ENCODE data around the gene CEP135. TPM values are rescaled to one million over a fixed set of nuclear protein-coding genes. Genes with fewer than 3 reads are reported as not detected.

CEP135 gene
- total and polyA plus RNA-seq, 7 experiments from 2014 or later: 8.9 to 38.8 (median 20.7) TPM

DNA sequence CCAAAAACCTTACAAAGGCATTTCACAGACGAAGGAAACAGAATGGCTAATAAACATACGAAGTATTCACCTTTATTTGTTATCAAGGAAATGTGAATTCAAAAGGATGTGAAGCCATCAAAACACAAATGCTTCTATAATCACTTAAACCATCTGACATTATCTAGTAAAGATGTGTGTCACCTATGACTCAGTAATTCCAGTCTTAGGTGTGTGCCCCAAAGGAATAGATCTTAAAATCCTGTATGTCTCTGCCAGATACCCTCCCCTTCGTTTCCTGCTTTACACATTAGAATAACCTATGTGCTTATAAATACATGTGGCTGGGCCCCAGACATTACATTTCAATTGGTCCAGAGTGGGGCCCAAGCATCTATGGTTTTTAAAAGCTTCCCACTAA lies 41.8 kb upstream of the CEP135 start:
- DNase-seq (peak in 1 of 9 donors; percentile 6), ATAC-seq (no peak)
- no peaks in the 10 kb centered on the region for H3K9me3 Mint-ChIP-seq
- Histone ChIP-seq H3K27ac (ENCODE audit: low read depth, low read length) (no peak overlapping the region), H3K9me3 (ENCODE audit: control insufficient read depth in 2 of 3, low read length in 3 of 3) (no peaks in the 10 kb centered on the region), H3K27me3 (ENCODE audit: control insufficient read depth in 2 of 2, insufficient read depth in 2 of 2, low read length in 2 of 2) (no peaks in the 10 kb centered on the region), H3K4me3 (ENCODE audit: low read length) (no peak overlapping the region), H3K4me1 (ENCODE audit: control insufficient read depth in 2 of 2, insufficient read depth in 2 of 2, low read length in 2 of 2) (no peaks in the 10 kb centered on the region), H3K36me3 (ENCODE audit: control insufficient read depth in 2 of 3, insufficient read depth in 3 of 3, low read length in 3 of 3) (no peaks in the 10 kb centered on the region)
- ChIA-PET CTCF (interaction anchor here (0.6 kb wide), 1 partner anchor 42 kb away, joined by 4 read pairs; the partner anchor contains the start of gene CEP135), POLR2A (no interaction called here)
- H3K27me3 Mint-ChIP-seq: no peaks in the 10 kb centered on the region
- peak overlapping the region in 9 of 10 donors; percentile 6 to 69 (median 52) for H3K4me3 Mint-ChIP-seq
- intact Hi-C loops (cut with micrococcal nuclease): loop anchor here (1.0 to 2.0 kb wide), 2 partner anchors 14 to 41 kb away; partner anchors contain the start of gene CEP135 (in 2 of the 2)
- H3K27ac Mint-ChIP-seq: peak overlapping the region in 8 of 9 donors; percentile 14 to 82 (median 62)
- H3K36me3 Mint-ChIP-seq: peaks cover 3 to 34% (median 27%) of the 10 kb centered on the region in 5 donors
- H3K4me1 Mint-ChIP-seq: peaks cover 11 to 31% (median 25%) of the 10 kb centered on the region in 7 donors

DNA sequence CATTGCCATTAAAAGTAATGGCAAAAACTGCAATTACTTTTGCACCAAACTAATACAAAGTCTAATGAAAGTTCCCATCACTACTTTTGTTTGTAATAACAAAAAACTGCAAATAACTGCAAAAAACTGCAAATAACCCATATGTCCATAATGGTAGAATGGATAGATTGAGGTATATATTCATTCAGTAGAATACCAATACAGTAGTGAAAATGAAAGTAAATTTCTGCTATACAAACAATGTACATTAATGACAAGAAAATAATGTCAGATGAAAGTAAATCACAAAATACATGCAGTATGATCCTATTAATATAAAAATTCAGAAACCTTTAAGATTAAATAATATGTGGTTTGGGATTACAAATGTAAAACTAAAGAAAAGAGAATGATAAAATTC lies 41.3 kb upstream of the CEP135 start:
- no peak overlapping the region for H3K27ac ChIP-seq (ENCODE audit: low read depth, low read length)
- no peak for ATAC-seq
- H3K27me3 ChIP-seq (ENCODE audit: control insufficient read depth in 2 of 2, insufficient read depth in 2 of 2, low read length in 2 of 2): no peaks in the 10 kb centered on the region
- Mint-ChIP-seq H3K27me3 (no peaks in the 10 kb centered on the region), H3K27ac (peak overlapping the region in 8 of 9 donors; percentile 2 to 82 (median 65)), H3K4me1 (peaks cover 11 to 26% (median 20%) of the 10 kb centered on the region in 7 donors), H3K36me3 (peaks cover 3 to 29% (median 23%) of the 10 kb centered on the region in 5 donors), H3K4me3 (peak overlapping the region; percentile 6 to 69 (median 52)), H3K9me3 (no peaks in the 10 kb centered on the region)
- H3K4me3 ChIP-seq (ENCODE audit: low read length): no peak overlapping the region
- DNase-seq: no peak
- intact Hi-C loops (cut with micrococcal nuclease): loop anchor here (1.0 to 2.0 kb wide), 2 partner anchors 15 to 41 kb away; partner anchors contain the start of gene CEP135 (in 2 of the 2)
- POLR2A ChIA-PET: interaction anchor here (0.6 kb wide), 1 partner anchor 39 kb away, joined by 4 read pairs; no protein-coding TSS in a partner anchor
- CTCF ChIA-PET: no interaction called here
- no peaks in the 10 kb centered on the region for H3K4me1 ChIP-seq (ENCODE audit: control insufficient read depth in 2 of 2, insufficient read depth in 2 of 2, low read length in 2 of 2)
- H3K36me3 ChIP-seq (ENCODE audit: control insufficient read depth in 2 of 3, insufficient read depth in 3 of 3, low read length in 3 of 3): no peaks in the 10 kb centered on the region
- H3K9me3 ChIP-seq (ENCODE audit: control insufficient read depth in 2 of 3, low read length in 3 of 3): no peaks in the 10 kb centered on the region

DNA sequence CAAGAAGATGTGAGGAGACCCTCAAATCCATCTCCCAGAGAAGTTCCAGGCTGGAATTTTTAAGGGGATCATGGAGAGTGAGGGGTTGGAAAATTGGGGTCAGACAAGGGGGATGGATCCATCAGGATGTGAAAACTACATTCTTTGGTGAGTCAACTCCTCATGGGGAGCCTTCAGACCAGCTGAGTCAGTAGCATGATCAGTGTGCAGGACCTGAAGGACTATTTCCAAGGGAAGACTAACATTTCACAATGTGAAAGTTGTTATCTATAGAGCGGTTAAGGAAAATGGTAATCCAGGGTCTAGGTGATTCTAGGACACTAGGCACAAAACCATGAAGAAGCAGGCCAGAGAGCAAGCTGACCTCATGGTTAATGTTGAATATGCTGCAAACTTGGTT lies 38.6 kb upstream of the CEP135 start:
- ATAC-seq (no peak), DNase-seq (no peak)
- no peaks in the 10 kb centered on the region for H3K4me1 ChIP-seq (ENCODE audit: control insufficient read depth in 2 of 2, insufficient read depth in 2 of 2, low read length in 2 of 2)
- Mint-ChIP-seq H3K27ac (no peak overlapping the region), H3K4me1 (peaks cover 7 to 24% (median 18%) of the 10 kb centered on the region in 7 donors), H3K27me3 (no peaks in the 10 kb centered on the region), H3K36me3 (peaks cover 0 to 19% (median 8%) of the 10 kb centered on the region in 5 donors), H3K4me3 (no peak overlapping the region), H3K9me3 (peaks cover 0 to 4% (median 0%) of the 10 kb centered on the region in 11 donors)
- no peak overlapping the region for H3K4me3 ChIP-seq (ENCODE audit: low read length)
- no peak overlapping the region for H3K27ac ChIP-seq (ENCODE audit: low read depth, low read length)
- H3K27me3 ChIP-seq (ENCODE audit: control insufficient read depth in 2 of 2, insufficient read depth in 2 of 2, low read length in 2 of 2): no peaks in the 10 kb centered on the region
- intact Hi-C loops (cut with micrococcal nuclease): no loop called here
- H3K36me3 ChIP-seq (ENCODE audit: control insufficient read depth in 2 of 3, insufficient read depth in 3 of 3, low read length in 3 of 3): no peaks in the 10 kb centered on the region
- H3K9me3 ChIP-seq (ENCODE audit: control insufficient read depth in 2 of 3, low read length in 3 of 3): no peaks in the 10 kb centered on the region
- CTCF ChIA-PET: no interaction called here
- POLR2A ChIA-PET: no interaction called here

DNA sequence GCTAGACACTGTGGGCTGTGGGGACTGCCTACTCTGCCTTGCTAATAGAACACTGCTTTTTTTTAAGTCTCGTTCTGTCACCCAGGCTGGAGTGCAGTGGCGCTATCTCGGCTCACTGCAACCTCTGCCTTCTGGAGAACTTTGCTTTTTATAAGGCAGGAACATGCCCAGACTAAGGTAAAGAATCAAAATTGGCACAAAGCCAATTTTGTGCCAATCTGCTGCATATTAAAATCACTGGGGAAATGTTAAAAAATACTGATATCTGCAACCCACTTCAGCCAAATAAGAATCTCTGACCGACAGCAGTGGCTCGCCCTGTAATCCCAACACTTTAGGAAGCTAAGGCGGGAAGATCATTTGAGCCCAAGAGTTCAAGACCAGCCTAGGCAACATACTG lies 36.5 kb upstream of the CEP135 start:
- no peaks in the 10 kb centered on the region for H3K36me3 ChIP-seq (ENCODE audit: control insufficient read depth in 2 of 3, insufficient read depth in 3 of 3, low read length in 3 of 3)
- POLR2A ChIA-PET: no interaction called here
- no peaks in the 10 kb centered on the region for H3K4me1 ChIP-seq (ENCODE audit: control insufficient read depth in 2 of 2, insufficient read depth in 2 of 2, low read length in 2 of 2)
- DNase-seq (no peak), ATAC-seq (no peak)
- H3K27ac ChIP-seq (ENCODE audit: low read depth, low read length): no peak overlapping the region
- H3K4me1 Mint-ChIP-seq: peaks cover 3 to 7% (median 5%) of the 10 kb centered on the region in 7 donors
- no peaks in the 10 kb centered on the region for H3K27me3 ChIP-seq (ENCODE audit: control insufficient read depth in 2 of 2, insufficient read depth in 2 of 2, low read length in 2 of 2)
- intact Hi-C loops (cut with micrococcal nuclease): no loop called here
- H3K9me3 ChIP-seq (ENCODE audit: control insufficient read depth in 2 of 3, low read length in 3 of 3): no peaks in the 10 kb centered on the region
- no peak overlapping the region for H3K27ac Mint-ChIP-seq
- no peak overlapping the region for H3K4me3 Mint-ChIP-seq
- no peak overlapping the region for H3K4me3 ChIP-seq (ENCODE audit: low read length)
- H3K9me3 Mint-ChIP-seq: peaks cover 0 to 4% (median 0%) of the 10 kb centered on the region in 11 donors
- no peaks in the 10 kb centered on the region for H3K27me3 Mint-ChIP-seq
- CTCF ChIA-PET: no interaction called here
- peaks cover 0 to 9% (median 3%) of the 10 kb centered on the region in 5 donors for H3K36me3 Mint-ChIP-seq

DNA sequence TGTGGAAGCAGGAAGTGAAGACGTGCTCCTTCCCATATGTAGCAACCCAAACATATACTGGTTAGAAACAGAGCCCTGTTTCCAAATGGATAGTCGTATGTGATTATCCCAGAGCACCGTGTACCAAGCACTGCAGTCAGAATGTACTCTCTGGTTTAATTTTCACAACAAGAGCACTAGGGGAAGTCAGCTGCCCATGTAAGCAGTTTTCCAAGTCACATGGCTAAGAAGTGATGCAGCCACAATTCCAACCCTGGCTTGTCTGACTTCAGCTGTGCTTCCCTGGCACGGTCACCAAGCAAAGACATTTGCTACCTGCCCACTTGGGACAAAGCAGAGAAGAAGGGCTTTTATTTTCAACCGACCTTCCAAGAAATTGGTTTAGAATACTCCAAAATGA lies 28.2 kb upstream of the CEP135 start:
- no peaks in the 10 kb centered on the region for H3K27me3 Mint-ChIP-seq
- ATAC-seq (no peak), DNase-seq (no peak)
- no peaks in the 10 kb centered on the region for H3K27me3 ChIP-seq (ENCODE audit: control insufficient read depth in 2 of 2, insufficient read depth in 2 of 2, low read length in 2 of 2)
- H3K9me3 ChIP-seq (ENCODE audit: control insufficient read depth in 2 of 3, low read length in 3 of 3): no peaks in the 10 kb centered on the region
- H3K36me3 Mint-ChIP-seq: peaks cover 0 to 14% (median 1%) of the 10 kb centered on the region in 5 donors
- H3K4me3 ChIP-seq (ENCODE audit: low read length): no peak overlapping the region
- no peaks in the 10 kb centered on the region for H3K4me1 Mint-ChIP-seq
- H3K36me3 ChIP-seq (ENCODE audit: control insufficient read depth in 2 of 3, insufficient read depth in 3 of 3, low read length in 3 of 3): no peaks in the 10 kb centered on the region
- H3K27ac ChIP-seq (ENCODE audit: low read depth, low read length): no peak overlapping the region
- peaks cover 0 to 6% (median 0%) of the 10 kb centered on the region in 11 donors for H3K9me3 Mint-ChIP-seq
- H3K27ac Mint-ChIP-seq: no peak overlapping the region
- intact Hi-C loops (cut with micrococcal nuclease): no loop called here
- ChIA-PET POLR2A (no interaction called here), CTCF (no interaction called here)
- no peak overlapping the region for H3K4me3 Mint-ChIP-seq
- no peaks in the 10 kb centered on the region for H3K4me1 ChIP-seq (ENCODE audit: control insufficient read depth in 2 of 2, insufficient read depth in 2 of 2, low read length in 2 of 2)

DNA sequence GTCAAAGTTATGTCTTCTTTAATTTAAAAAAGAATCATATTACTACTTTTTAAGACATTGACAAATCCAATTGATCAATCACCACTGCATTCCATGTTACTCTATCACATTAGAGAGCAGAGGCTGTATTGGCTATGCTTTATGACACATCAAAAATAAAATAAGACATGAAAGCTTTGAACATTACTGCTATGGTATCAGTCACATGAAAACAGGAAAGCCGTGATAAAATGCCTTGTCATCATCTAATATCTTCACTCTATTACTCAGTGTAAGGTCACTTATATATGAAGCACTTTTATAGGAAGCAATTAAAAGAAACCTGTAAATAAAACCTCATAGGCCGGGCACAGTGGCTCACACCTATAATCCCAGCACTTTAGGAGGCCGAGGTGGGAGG lies 27.7 kb upstream of the CEP135 start:
- no peaks in the 10 kb centered on the region for H3K4me1 ChIP-seq (ENCODE audit: control insufficient read depth in 2 of 2, insufficient read depth in 2 of 2, low read length in 2 of 2)
- no peaks in the 10 kb centered on the region for H3K36me3 ChIP-seq (ENCODE audit: control insufficient read depth in 2 of 3, insufficient read depth in 3 of 3, low read length in 3 of 3)
- H3K27me3 ChIP-seq (ENCODE audit: control insufficient read depth in 2 of 2, insufficient read depth in 2 of 2, low read length in 2 of 2): no peaks in the 10 kb centered on the region
- intact Hi-C loops (cut with micrococcal nuclease): no loop called here
- no peaks in the 10 kb centered on the region for H3K9me3 ChIP-seq (ENCODE audit: control insufficient read depth in 2 of 3, low read length in 3 of 3)
- ATAC-seq (no peak), DNase-seq (no peak)
- POLR2A ChIA-PET: no interaction called here
- Mint-ChIP-seq H3K36me3 (peaks cover 0 to 14% (median 1%) of the 10 kb centered on the region in 5 donors), H3K27ac (no peak overlapping the region), H3K9me3 (peaks cover 0 to 6% (median 0%) of the 10 kb centered on the region in 11 donors), H3K27me3 (no peaks in the 10 kb centered on the region), H3K4me3 (no peak overlapping the region), H3K4me1 (no peaks in the 10 kb centered on the region)
- no peak overlapping the region for H3K4me3 ChIP-seq (ENCODE audit: low read length)
- CTCF ChIA-PET: no interaction called here
- no peak overlapping the region for H3K27ac ChIP-seq (ENCODE audit: low read depth, low read length)

DNA sequence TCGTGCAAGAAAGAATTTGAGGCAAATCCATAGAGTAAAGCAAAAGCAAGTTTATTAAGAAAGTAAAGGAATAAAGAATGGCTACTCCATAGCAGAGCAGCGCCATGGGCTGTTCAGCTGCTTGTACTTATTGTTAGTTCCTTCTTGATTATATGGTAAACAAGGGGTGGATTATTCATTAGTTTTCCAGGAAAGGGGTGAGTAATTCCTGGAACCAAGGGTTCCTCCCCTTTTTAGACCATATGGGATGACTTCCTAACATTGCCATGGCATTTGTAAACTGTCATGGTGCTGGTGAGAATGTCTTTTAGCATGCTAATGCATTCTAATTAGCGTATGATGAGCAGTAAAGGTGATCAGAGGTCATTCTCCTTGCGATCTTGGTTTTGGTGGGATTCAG lies 23.5 kb upstream of the CEP135 start:
- no peak overlapping the region for H3K27ac ChIP-seq (ENCODE audit: low read depth, low read length)
- Mint-ChIP-seq H3K4me1 (no peaks in the 10 kb centered on the region), H3K9me3 (peaks cover 0 to 19% (median 3%) of the 10 kb centered on the region in 11 donors), H3K4me3 (no peak overlapping the region), H3K27me3 (no peaks in the 10 kb centered on the region), H3K27ac (no peak overlapping the region), H3K36me3 (peaks cover 0 to 16% (median 1%) of the 10 kb centered on the region in 5 donors)
- ChIA-PET POLR2A (interaction anchor here (1.0 kb wide), 1 partner anchor 8 kb away, joined by 3 read pairs; no protein-coding TSS in a partner anchor), CTCF (no interaction called here)
- no peaks in the 10 kb centered on the region for H3K9me3 ChIP-seq (ENCODE audit: control insufficient read depth in 2 of 3, low read length in 3 of 3)
- H3K27me3 ChIP-seq (ENCODE audit: control insufficient read depth in 2 of 2, insufficient read depth in 2 of 2, low read length in 2 of 2): no peaks in the 10 kb centered on the region
- no peak for DNase-seq
- no peaks in the 10 kb centered on the region for H3K36me3 ChIP-seq (ENCODE audit: control insufficient read depth in 2 of 3, insufficient read depth in 3 of 3, low read length in 3 of 3)
- H3K4me3 ChIP-seq (ENCODE audit: low read length): no peak overlapping the region
- ATAC-seq: no peak
- H3K4me1 ChIP-seq (ENCODE audit: control insufficient read depth in 2 of 2, insufficient read depth in 2 of 2, low read length in 2 of 2): no peaks in the 10 kb centered on the region
- intact Hi-C loops (cut with micrococcal nuclease): no loop called here

Data from naive thymus-derived CD4-positive, alpha-beta T cell (primary cell).